H1 (cell line): ENCODE measurements around the gene CLMP. TPM values are rescaled to one million over a fixed set of nuclear protein-coding genes. Genes with fewer than 3 reads are reported as not detected.
A peak's percentile ranks its signal among the peaks of the same experiment; 100 is the strongest.
"Not testable (repeated sequence)": the region's sequence is repeated elsewhere in the genome, so short reads cannot be mapped to it uniquely, and the experiment has no call there.

ENCODE experiments used
- CTCF ChIA-PET: fragments of 300-600 bp; sonication (Branson Sonifier 250); formaldehyde crosslinking; loops from one replicate; lab custom pipeline; 2021; ENCODE audit not compliant: partially characterized antibody; lab: Charles Lee
- POLR2A ChIA-PET: fragments of 300-600 bp; sonication (Branson Sonifier 250); formaldehyde crosslinking; loops from one replicate; lab custom pipeline; 2021; ENCODE audit warnings: inconsistent platforms; ENCODE audit not compliant: partially characterized antibody; lab: Charles Lee
- DNase-seq, 2 experiments: peaks; one replicate each; pipeline versions ENCODE4 v3.0.0 to v3.0.0-alpha.2; 2010 to 2022; ENCODE audit warnings: low spot score in 2 of 2, low read depth in 1 of 2, mixed read lengths in 1 of 2
- FAIRE-seq: peaks from 2 replicates; lab custom pipeline; 2011; peaks lifted over from hg19 to GRCh38; lab: Jason Lieb, UNC
- H2AFZ ChIP-seq: 2 replicates; pipeline ENCODE4 v1.8.1; 2012; ENCODE audit warnings: low read length, inconsistent platforms
- H2AK5ac ChIP-seq: 2 replicates; pipeline ENCODE4 v1.6.1; 2013; ENCODE audit warnings: low read depth, low read length
- H2BK120ac ChIP-seq: replicated peaks from 2 replicates; pipeline ENCODE3; 2013; ENCODE audit warnings: low read depth, low read length, inconsistent platforms
- H2BK12ac ChIP-seq: 2 replicates; pipeline ENCODE4 v1.6.1; 2013; ENCODE audit warnings: low read depth, low read length
- H2BK15ac ChIP-seq: 2 replicates; pipeline ENCODE4 v1.6.1; 2013; ENCODE audit warnings: low read length
- H2BK20ac ChIP-seq: 2 replicates; pipeline ENCODE4 v1.6.1; 2013; ENCODE audit warnings: low read length
- H2BK5ac ChIP-seq: 2 replicates; pipeline ENCODE4 v1.6.1; 2013; ENCODE audit warnings: low read depth, low read length
- H3K14ac ChIP-seq: 2 replicates; pipeline ENCODE4 v1.6.1; 2013; ENCODE audit warnings: inconsistent platforms; ENCODE audit not compliant: insufficient read length
- H3K18ac ChIP-seq: 2 replicates; pipeline ENCODE4 v1.6.1; 2013; ENCODE audit warnings: low read length; ENCODE audit errors: extremely low read depth
- H3K23ac ChIP-seq: 2 replicates; pipeline ENCODE4 v1.6.1; 2013; ENCODE audit warnings: inconsistent platforms; ENCODE audit not compliant: insufficient read length
- H3K23me2 ChIP-seq: 2 replicates; pipeline ENCODE4 v1.6.1; 2013; ENCODE audit warnings: low read depth, low read length
- H3K27ac ChIP-seq: 2 replicates; pipeline ENCODE4 v1.6.1; 2011; ENCODE audit warnings: low read depth, low read length, inconsistent platforms
- H3K27me3 ChIP-seq, 4 experiments: replicated peaks in 1 of 4; 1 replicate in 1 of 4; 2 replicates in 3 of 4; pipeline versions ENCODE4 v1.6.1 to v1.8.1; 2011 to 2013; ENCODE audit warnings: low read length in 3 of 4, mild to moderate bottlenecking in 3 of 4, inconsistent platforms in 2 of 4, mixed read lengths in 2 of 4, moderate library complexity in 1 of 4; ENCODE audit not compliant: control insufficient read depth in 3 of 4, insufficient read depth in 3 of 4; ENCODE audit errors: extremely low read depth in 1 of 4
- H3K36me3 ChIP-seq, 4 experiments: 2 replicates each; pipeline versions ENCODE4 v1.6.1 to v1.8.1; 2011 to 2013; ENCODE audit warnings: mild to moderate bottlenecking in 4 of 4, low read length in 3 of 4, moderate library complexity in 2 of 4, control low read depth in 1 of 4, inconsistent platforms in 1 of 4; ENCODE audit not compliant: insufficient read depth in 4 of 4, control insufficient read depth in 2 of 4
- H3K4ac ChIP-seq: replicated peaks from 2 replicates; pipeline ENCODE3; 2013; ENCODE audit warnings: low read length, low read depth, mixed read lengths, inconsistent platforms; ENCODE audit not compliant: insufficient read length
- H3K4me1 ChIP-seq, 4 experiments: replicated peaks in 1 of 4; 1 replicate in 1 of 4; 2 replicates in 3 of 4; pipeline versions ENCODE4 v1.6.1 to v1.8.1; 2011 to 2013; ENCODE audit warnings: low read length in 3 of 4, inconsistent platforms in 2 of 4, mixed read lengths in 1 of 4; ENCODE audit not compliant: insufficient read depth in 4 of 4, control insufficient read depth in 3 of 4
- H3K4me2 ChIP-seq, 2 experiments: 2 replicates each; pipeline versions ENCODE4 v1.6.1 to v1.8.1; 2011 to 2013; ENCODE audit warnings: low read depth in 2 of 2, low read length in 2 of 2, control low read depth in 1 of 2, inconsistent platforms in 1 of 2, mild to moderate bottlenecking in 1 of 2; ENCODE audit not compliant: insufficient read depth in 1 of 2
- H3K4me3 ChIP-seq, 4 experiments: fragments of 200-600, 300-600 bp in 1 of 4; sonication (generic), shearing (Covaris generic), sonication (Bioruptor Twin) in 1 of 4; 2 replicates each; pipeline versions ENCODE4 v1.5.1 to v1.8.1; 2011 to 2016; ENCODE audit warnings: low read length in 4 of 4, low read depth in 3 of 4, control low read depth in 2 of 4, inconsistent platforms in 2 of 4, mild to moderate bottlenecking in 2 of 4, mixed read lengths in 1 of 4, moderate library complexity in 1 of 4; ENCODE audit not compliant: insufficient read depth in 2 of 4; ENCODE audit errors: extremely low read depth in 1 of 4
- H3K56ac ChIP-seq: replicated peaks from 2 replicates; pipeline ENCODE3; 2013; ENCODE audit warnings: low read depth, mild to moderate bottlenecking, mixed read lengths, low read length, inconsistent platforms; ENCODE audit not compliant: insufficient read length
- H3K79me1 ChIP-seq: 2 replicates; pipeline ENCODE4 v1.6.1; 2013; ENCODE audit warnings: low read depth, low read length, control low read depth
- H3K79me2 ChIP-seq, 2 experiments: 2 replicates each; pipeline versions ENCODE4 v1.6.1 to v1.8.1; 2012 to 2013; ENCODE audit warnings: low read length in 2 of 2, mild to moderate bottlenecking in 2 of 2, inconsistent platforms in 1 of 2; ENCODE audit not compliant: insufficient read depth in 2 of 2, control insufficient read depth in 1 of 2
- H3K9ac ChIP-seq, 4 experiments: replicated peaks in 1 of 4; 1 replicate in 1 of 4; 2 replicates in 3 of 4; pipeline versions ENCODE4 v1.6.1 to v1.8.1; 2011 to 2013; ENCODE audit warnings: low read depth in 3 of 4, low read length in 3 of 4, control low read depth in 2 of 4, mild to moderate bottlenecking in 2 of 4, moderate library complexity in 2 of 4, inconsistent platforms in 1 of 4; ENCODE audit errors: extremely low read depth in 1 of 4
- H3K9me3 ChIP-seq, 2 experiments: 2 replicates each; pipeline versions ENCODE4 v1.6.1 to v1.8.1; 2012 to 2013; ENCODE audit warnings: mild to moderate bottlenecking in 2 of 2, moderate library complexity in 2 of 2, control low read depth in 1 of 2, inconsistent platforms in 1 of 2, low read depth in 1 of 2, low read length in 1 of 2, mixed read lengths in 1 of 2; ENCODE audit not compliant: insufficient read depth in 2 of 2
- H4K20me1 ChIP-seq, 2 experiments: replicated peaks in 1 of 2; 2 replicates each; pipeline versions ENCODE3 to v1.8.1; 2011 to 2013; ENCODE audit warnings: inconsistent platforms in 2 of 2, low read length in 2 of 2, mild to moderate bottlenecking in 1 of 2; ENCODE audit not compliant: insufficient read depth in 2 of 2, control insufficient read depth in 1 of 2
- H4K5ac ChIP-seq: 2 replicates; pipeline ENCODE4 v1.6.1; 2013; ENCODE audit warnings: low read length, low read depth, mixed read lengths, inconsistent platforms; ENCODE audit not compliant: insufficient read length
- H4K8ac ChIP-seq: 2 replicates; pipeline ENCODE4 v1.8.0; 2013; ENCODE audit warnings: mild to moderate bottlenecking, moderate library complexity, low read length, inconsistent platforms; ENCODE audit not compliant: insufficient read depth; ENCODE audit errors: extremely low read depth
- H4K91ac ChIP-seq: replicated peaks from 2 replicates; pipeline ENCODE3; 2013; ENCODE audit warnings: low read length, mixed read lengths, inconsistent platforms; ENCODE audit not compliant: insufficient read length
- SIX5 ChIP-seq: IDR thresholded peaks from 2 replicates; pipeline ENCODE4 v1.6.1; 2011; ENCODE audit warnings: mild to moderate bottlenecking, low read depth, low read length
- SP1 ChIP-seq: IDR thresholded peaks from 2 replicates; pipeline ENCODE4 v1.6.1; 2011; ENCODE audit warnings: low read depth, low read length
- YY1 ChIP-seq: IDR thresholded peaks from 2 replicates; pipeline ENCODE4 v1.6.1; 2011; ENCODE audit warnings: low read depth, mild to moderate bottlenecking, low read length
- WGBS, 2 experiments: shearing (Covaris generic) in 1 of 2; methylation state at CpG; one replicate each; pipeline versions ENCODE4 v1.1.6 to v1.1.7; 2013 to 2015; ENCODE audit warnings: low lambda C conversion rate in 2 of 2, mixed read lengths in 2 of 2, inconsistent platforms in 1 of 2, low coverage in 1 of 2, missing lambda C conversion rate in 1 of 2; ENCODE audit not compliant: insufficient replicate concordance in 2 of 2, insufficient coverage in 1 of 2, insufficient read length in 1 of 2; ENCODE audit errors: extremely low coverage in 1 of 2, missing lambda C conversion rate in 1 of 2; 5-methylcytosine and 5-hydroxymethylcytosine counted together
- polyA plus RNA-seq, 7 experiments: library from polyadenylated mRNA; depleted of rRNA in 3 of 7; stranded (reverse) in 5 of 7; unstranded in 2 of 7; fragments of >200 nt in 5 of 7; fragments of 200-250 nt in 2 of 7; gene quantifications; 1 replicate in 5 of 7; 2 replicates in 1 of 7; 4 replicates in 1 of 7; pipeline versions ENCODE4 v1.2.1 to v1.2.3, GENCODE V29; 2011 to 2013; ENCODE audit warnings: missing spikeins in 2 of 7, mixed read lengths in 2 of 7
- total RNA-seq: library from RNA; stranded (reverse); fragmentation: NEBNext Ultra II Directional; extraction: Animal tissue kit (Norgen Biotek cat#: 25700); gene quantifications from 2 replicates; pipeline ENCODE4 v1.2.1, GENCODE V29; 2021

Gene CLMP
- total and polyA plus RNA-seq, 2 of the 8 experiments (the other 6 are each of a cell fraction or from before 2014, with no cell fraction given), result 9.9 to 24.1 TPM

DNA sequence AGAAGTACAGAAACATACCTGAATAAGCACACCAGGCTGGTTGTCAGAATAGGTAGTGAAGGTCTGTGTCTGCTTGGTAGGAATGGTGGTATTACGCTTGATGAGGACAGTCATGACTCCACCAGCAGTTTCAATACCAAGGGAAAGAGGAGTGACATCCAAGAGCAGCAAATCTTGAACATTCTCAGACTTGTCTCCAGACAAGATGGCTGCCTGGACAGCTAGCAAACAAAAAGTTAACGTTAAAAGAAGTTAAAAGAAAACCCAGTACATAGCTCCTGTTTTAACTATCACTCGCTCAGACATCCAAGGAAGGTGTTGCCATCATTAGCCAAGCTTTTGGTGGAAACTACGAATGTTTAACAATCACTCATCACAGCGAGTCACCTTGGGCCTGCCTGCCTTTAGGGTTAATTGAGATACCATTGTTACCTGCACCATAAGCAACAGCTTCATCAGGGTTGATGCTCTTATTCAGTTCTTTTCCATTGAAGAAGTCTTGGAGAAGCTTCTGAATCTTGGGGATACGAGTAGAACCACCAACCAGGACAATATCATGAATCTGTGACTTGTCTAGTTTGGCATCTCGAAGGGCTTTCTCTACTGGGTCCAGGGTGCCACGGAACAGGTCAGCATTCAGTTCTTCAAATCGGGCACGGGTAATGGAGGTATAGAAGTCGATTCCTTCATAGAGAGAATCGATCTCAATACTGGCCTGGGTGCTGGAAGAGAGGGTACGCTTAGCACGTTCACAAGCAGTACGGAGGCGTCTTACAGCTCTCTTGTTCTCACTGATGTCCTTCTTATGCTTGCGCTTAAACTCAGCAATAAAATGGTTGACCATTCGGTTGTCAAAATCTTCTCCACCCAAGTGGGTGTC, 135.8 kb downstream of the CLMP start:
- H3K27ac ChIP-seq, H3K56ac ChIP-seq, H2BK15ac ChIP-seq, H4K91ac ChIP-seq, H2AFZ ChIP-seq, H3K23ac ChIP-seq, H3K4ac ChIP-seq, H2BK120ac ChIP-seq, H3K14ac ChIP-seq, H4K5ac ChIP-seq, H2BK12ac ChIP-seq, H2BK20ac ChIP-seq, H2AK5ac ChIP-seq, H3K23me2 ChIP-seq, H2BK5ac ChIP-seq, DNase-seq: not testable (repeated sequence)
- WGBS, 2 experiments, result 84% methylated on average over 18 of the region's 18 CpGs; no CpG with 5 or more reads in 1 of the 2 experiments
- peak overlapping the region; percentile 62 to 81 for H3K4me2 ChIP-seq
- POLR2A ChIA-PET, result interaction anchor here (0.8 to 1.4 kb wide), 8 partner anchors 9 to 186 kb away, joined by 3 to 4 read pairs (median 3); no protein-coding TSS in a partner anchor
- peaks cover 31 to 33% of the 10 kb centered on the region in 2 experiments for H4K20me1 ChIP-seq
- 0 out of 2 replicates have a peak, but pooled peaks have one; percentile 44 for TF ChIP-seq YY1
- peak; percentile 25; the same call in 1 of the 2 replicates for TF ChIP-seq SIX5
- peak; percentile 31; the same call in 1 of the 2 replicates for TF ChIP-seq SP1
- TF ChIP-seq, all 59 proteins: peak for 3; not testable (repeated sequence) for 56
- H3K18ac ChIP-seq, FAIRE-seq, H3K9me3 ChIP-seq, H3K4me1 ChIP-seq, H3K27me3 ChIP-seq, H3K79me1 ChIP-seq, H4K8ac ChIP-seq: not testable (repeated sequence)
- CTCF ChIA-PET, result interaction anchor here (0.5 to 1.9 kb wide), 4 partner anchors 12 to 149 kb away, joined by 3 to 7 read pairs (median 4); no protein-coding TSS in a partner anchor
- Histone ChIP-seq H3K79me2 (peaks cover 10 to 50% of the 10 kb centered on the region in 2 experiments), H3K4me3 (peak overlapping the region in 3 of 4 experiments; percentile 18 to 98 (median 92); a peak in 3 of 8 replicates), H3K9ac (peak overlapping the region in 1 of 4 experiments; percentile 38; a peak in 1 of 7 replicates), H3K36me3 (peaks cover 32 to 62% (median 56%) of the 10 kb centered on the region in 4 experiments)
